ENCODE data around the gene ATP8B3.

- TF ChIP-seq CTCF (conservative IDR thresholded peaks at IDR 0.05 in 1 of 2, IDR thresholded peaks at IDR 0.05 in 1 of 2; ENCODE audit: low read depth in 1 of 2, low read length in 2 of 2) (no peak), EZH2 (IDR thresholded peaks at IDR 0.05; ENCODE audit: low read length, missing control alignments) (no peak)
These were observed 67.9 kb downstream of the ATP8B3 start for GRCh38 chr19:1744133-1744665.

All from fibroblast of lung (primary cell).